CD1c-positive myeloid dendritic cell (primary cell): Measurements from ENCODE around the gene DYSF.

Experiments used
- DNase-seq: peaks from one replicate; pipeline ENCODE4 v3.0.0-alpha.2; 2016; ENCODE audit errors: extremely low spot score

The DYSF gene

DNA sequence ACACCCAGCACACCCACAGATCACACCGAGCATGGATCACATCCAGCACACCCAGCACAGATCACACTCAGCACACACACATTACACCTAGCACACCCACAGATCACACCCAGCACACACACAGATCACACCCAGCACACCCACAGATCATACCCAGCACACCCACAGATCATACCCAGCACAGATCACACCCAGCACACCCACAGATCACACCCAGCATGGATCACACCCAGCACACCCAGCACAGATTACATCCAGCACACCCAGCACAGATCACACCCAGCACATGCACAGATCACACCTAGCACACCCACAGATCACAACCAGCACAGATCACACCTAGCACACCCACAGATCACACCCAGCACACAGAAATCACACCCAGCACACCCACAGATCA, 118.6 kb downstream of the DYSF start:
- DNase-seq, result no peak

DNA sequence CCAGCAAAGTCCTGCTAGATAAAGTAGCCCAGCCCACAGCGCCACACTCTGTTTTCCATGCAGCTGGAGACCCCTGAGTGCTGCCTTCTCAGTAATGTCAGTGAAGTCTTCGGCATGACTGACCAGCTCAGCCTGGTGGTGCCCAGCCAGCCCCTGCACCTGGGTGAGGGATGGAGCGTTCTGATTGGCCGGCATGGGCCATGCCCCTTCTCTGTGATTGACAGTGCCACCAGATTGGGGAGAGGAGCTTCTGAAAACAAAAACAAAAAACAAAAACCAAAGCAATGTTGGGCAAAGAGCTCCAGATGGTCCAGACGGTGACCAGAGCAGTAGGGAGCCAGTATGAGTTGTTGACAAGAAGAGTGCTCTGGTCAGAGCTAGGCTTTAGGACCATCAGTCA, 122.6 kb downstream of the DYSF start:
- DNase-seq, result no peak

DNA sequence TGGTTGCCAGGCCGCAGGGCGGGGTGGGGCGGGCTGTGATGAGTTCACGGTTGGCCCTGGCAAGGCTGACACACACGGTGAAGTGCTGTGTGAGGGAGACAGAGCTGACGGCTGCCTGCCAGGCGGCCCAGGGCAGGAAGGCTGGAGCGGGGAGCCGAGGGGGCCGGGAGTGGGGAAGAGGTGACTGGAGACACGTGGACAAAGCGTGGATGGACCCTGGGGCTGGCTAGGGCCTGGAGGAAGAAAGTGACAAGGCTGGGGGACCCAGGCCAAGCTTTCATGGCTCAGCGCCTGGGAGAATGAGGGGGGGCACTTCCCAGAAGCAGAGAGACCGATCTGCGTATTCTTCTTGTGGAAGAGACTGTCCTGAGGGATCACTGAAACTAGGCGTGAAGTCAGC, 123.2 kb downstream of the DYSF start:
- DNase-seq, result no peak

DNA sequence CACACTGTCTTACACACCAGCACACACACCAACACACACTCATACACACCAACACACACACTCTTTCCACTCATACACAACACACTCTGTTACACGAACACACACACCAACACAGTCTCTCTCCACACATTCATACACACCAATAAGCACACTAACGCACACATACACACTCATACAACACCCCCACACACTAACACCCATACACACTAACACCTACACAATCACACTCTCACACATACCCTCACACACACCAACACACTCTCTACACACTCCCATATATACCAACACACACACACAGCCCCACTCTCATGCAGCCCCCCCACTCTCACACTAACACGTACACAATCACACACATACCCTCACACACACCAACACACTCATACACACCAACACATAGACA, 123.8 kb downstream of the DYSF start:
- no peak for DNase-seq

DNA sequence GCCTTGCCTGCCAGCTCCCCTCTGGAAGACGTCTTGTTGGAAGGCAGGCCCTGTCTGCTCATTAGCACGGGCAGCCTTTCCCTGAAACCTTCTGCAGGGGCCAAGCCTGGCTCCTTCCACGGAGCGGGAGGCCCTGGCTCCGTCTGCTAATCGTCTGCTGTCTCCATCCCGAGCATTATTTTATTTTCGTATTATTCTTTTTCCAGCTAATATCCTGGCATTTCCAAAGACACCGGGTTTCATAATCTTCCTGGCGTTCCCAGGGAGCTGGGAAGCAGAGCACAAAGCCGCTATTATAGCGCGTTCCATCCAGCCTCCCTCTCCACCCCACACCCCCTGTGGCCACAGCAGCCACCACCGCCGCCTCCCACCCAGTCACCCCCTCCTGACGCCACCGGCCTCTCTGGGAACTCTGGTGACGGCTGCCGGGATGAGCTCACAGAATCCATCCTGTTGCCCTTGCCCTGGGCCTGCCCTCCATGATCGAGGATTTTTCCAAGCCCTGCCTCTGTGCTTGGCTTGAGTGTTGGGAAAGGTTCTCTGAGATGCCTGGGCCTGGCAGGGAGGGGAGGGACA, 125.5 kb downstream of the DYSF start:
- no peak for DNase-seq

DNA sequence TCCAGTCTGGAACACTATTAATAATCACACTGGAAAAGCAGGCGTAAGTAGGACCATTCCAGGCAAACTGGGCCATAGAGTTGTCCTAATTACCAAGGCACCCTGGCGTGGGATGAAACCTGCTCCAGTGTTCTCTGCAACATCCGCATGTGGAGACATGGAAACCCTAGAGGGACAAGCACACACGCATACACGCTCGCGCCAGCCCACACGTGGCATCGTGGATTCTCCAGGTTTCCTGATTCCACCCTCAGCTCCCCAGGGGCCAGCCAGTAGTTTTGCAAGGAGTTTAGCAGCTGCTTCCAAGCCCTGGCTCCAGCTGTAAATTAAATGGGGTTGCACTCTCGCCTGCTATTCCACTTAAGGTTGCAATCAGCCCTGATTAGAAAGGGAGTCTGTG, 127.7 kb downstream of the DYSF start:
- no peak for DNase-seq

- DNase-seq, result no peak
Measured at GRCh38 chr2:71583876-71584275, 130.5 kb downstream of the DYSF start.

DNA sequence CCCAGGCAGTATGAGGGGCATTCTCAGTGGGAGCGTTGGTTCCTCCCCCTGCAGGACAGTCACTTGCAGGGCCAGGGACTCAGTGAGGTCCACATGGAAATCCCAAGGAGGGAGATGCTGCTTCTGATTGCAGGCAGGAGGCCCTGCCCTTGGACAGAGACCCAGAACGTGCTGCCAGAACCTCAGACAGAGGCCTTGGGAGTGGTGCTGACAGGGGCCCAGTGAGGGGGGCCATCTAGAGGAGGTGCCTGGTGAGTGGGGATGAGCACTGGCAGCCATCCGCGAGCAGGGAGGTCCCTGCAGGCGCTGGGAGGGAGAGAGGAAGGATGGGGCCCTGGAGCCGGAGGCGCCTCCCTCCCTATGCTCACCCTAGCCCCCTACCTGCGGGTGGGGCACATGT, 133.1 kb downstream of the DYSF start:
- no peak for DNase-seq

DNA sequence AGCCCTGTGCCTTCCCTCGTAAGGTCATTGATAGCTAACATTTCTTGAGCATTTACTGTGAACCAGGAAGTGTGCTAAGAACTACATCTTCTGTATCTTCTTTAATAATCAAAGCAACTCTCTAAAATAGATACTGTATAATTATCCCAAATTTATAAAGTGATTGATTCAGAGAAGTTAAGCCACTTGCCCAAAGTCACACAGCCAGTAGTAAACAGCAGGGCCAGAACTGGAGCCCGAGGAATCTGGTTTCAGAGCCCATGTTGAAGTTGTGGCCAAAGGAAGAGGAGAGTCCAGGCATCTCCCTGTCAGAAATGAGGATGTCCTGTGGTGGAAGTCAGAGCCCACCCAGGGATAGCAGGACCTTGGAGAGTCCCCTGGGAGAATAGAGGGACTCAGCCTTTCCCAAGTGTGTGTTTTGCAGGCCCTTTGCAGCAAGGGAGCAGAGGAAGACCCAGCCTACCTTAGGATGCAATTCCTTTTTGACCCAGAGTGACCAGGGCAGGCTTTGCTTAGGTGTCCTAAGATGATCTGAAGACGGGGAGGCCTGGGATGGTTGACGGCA, 134.2 kb downstream of the DYSF start:
- no peak for DNase-seq

- no peak for DNase-seq
Measured at GRCh38 chr2:71588497-71589170, 135.3 kb downstream of the DYSF start.

GRCh38 chr2:71589763-71590162, 136.4 kb downstream of the DYSF start:
- DNase-seq, result no peak

DNA sequence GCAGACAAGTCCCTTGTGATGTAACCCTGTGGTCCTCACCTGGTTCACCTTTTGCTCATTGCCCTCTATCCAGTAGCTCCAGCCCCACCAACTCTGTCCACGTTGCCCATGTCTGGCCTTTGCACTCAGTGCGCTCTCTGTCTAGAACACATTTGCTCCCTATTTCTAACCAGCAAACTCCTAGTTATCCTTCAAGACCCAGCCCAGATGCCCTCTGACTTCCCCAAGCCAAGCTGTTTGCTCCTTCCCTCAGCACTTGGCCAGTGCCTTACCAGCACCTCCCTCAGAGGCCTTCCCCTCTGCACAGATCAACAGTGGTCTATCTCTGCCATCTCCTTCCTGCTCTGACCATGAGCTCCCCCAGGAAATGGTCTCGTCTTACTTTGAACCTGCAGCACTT, 137.7 kb downstream of the DYSF start:
- no peak for DNase-seq

DNA sequence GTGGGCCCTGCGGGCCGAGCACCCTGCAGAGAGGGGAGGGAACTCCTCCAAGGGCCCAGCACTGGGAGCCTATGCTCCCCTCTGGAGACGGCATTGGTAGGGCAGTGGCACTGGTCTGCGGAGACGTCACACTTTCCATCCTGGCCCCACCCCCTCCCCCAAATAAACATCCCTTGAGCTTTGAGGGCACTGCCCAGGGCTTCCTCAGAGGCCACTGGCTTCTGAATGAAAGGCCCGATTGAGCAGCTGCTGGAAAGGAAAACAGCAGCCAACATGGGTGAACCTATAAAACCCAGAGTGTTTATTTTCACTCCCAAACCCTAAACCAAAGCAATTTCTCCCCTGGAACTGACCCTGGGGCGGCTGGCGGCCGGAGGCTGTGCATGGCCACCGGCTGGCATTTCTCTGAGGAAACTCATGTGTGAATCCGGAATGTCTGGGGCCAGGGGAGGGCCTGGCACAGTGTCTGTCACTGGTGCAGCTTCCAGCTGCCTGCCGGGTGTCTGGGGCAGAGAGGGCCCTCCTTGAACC, 138.9 kb downstream of the DYSF start:
- DNase-seq, result no peak

GRCh38 chr2:71595569-71595968, 142.2 kb downstream of the DYSF start:
- DNase-seq, result no peak

DNA sequence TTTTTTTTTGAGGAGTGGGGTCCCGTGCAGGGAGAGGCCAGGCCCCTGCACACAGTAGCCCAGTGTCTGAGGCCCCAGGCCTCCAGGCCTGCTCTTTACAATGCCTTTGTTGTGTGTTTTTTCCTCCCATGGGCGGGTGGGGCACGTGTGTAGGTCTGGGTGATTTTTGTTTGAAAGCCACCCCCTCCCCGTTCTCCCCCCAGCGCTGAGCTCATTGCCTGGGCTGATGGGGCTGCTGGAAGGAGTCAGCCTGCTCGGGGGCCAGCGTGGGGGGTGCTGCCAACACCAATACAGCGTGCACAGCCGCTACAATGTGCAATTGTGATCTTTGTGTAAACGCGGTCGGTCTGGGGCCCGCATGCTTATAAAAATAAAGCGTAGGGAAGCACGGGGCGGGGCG, 142.7 kb downstream of the DYSF start:
- DNase-seq, result no peak

- DNase-seq, result no peak
Measured at GRCh38 chr2:71597756-71598155, 144.4 kb downstream of the DYSF start.

DNA sequence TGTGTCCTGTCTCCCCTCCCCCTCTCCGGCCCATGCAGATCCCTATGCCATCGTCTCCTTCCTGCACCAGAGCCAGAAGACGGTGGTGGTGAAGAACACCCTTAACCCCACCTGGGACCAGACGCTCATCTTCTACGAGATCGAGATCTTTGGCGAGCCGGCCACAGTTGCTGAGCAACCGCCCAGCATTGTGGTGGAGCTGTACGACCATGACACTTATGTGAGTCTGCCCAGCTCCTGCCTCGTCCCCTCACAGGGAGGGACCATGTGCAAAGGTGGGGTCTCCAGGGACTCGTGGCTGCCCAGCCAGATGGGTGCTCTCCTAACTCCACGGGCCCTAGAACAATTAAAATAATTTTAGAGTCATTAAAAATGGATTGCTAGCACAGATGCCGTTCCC, 145.2 kb downstream of the DYSF start:
- DNase-seq, result no peak

DNA sequence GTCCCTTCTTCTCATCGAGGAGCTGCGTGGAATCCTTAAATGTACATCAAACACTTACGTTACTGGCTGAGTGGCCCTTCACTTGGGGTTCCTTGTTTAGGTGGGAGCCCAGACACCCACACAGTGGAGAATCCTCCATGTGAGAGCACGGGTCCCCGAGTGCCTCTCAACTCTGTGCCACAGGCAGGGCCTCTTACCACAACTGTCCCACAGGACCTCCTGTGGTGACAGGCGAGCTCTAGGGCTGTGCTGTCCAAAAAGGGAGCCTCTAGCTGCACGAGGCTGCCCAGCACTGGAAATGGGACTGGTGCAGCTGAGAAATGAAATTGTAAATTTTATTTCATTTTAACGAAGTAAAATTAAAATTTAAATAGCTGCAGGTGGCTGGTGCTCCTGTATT, 145.7 kb downstream of the DYSF start:
- DNase-seq, result no peak

DNA sequence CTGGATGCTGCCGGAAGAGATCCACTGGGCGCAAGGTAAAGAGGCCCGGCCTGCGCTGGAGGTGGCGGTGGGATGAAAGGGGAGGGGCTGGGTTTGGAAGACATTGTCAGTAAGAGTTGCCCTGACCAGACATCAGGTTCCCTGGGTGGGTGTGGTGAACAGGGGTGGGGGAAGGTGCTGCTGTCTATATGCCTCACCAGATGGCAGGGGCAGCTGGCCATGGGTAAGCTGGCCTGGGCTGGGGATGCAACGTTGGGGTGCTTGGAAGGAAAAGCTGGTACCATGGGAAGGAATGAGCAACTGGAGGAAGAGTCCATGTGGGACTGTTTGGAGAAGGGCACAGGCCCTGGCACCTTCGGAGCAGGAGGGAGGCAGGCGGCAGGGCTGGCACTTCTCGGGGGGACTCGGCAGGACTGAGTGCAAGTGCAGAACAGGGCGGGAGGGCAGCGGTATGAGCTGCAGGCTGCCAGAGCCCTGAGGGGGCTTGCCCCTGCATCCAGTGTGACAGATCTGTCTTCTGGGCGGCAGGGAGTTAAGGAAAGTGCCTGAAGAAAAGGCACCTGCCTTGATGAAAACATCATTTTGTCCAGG, 146.4 kb downstream of the DYSF start:
- no peak for DNase-seq

DNA sequence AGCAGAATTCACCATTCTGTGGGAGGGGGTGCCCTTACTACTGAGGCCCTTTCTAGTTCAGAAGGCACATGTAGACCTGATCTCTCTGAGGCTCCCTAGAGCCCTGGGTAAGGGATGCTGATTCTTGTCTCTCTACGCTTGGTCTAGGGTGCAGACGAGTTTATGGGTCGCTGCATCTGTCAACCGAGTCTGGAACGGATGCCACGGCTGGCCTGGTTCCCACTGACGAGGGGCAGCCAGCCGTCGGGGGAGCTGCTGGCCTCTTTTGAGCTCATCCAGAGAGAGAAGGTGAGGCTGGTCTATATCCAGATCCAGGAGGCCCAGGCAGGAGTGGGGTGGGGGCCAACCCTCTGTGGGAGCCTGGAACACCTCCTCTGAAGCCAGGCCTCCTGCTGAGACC, 147.2 kb downstream of the DYSF start:
- DNase-seq, result no peak

DNA sequence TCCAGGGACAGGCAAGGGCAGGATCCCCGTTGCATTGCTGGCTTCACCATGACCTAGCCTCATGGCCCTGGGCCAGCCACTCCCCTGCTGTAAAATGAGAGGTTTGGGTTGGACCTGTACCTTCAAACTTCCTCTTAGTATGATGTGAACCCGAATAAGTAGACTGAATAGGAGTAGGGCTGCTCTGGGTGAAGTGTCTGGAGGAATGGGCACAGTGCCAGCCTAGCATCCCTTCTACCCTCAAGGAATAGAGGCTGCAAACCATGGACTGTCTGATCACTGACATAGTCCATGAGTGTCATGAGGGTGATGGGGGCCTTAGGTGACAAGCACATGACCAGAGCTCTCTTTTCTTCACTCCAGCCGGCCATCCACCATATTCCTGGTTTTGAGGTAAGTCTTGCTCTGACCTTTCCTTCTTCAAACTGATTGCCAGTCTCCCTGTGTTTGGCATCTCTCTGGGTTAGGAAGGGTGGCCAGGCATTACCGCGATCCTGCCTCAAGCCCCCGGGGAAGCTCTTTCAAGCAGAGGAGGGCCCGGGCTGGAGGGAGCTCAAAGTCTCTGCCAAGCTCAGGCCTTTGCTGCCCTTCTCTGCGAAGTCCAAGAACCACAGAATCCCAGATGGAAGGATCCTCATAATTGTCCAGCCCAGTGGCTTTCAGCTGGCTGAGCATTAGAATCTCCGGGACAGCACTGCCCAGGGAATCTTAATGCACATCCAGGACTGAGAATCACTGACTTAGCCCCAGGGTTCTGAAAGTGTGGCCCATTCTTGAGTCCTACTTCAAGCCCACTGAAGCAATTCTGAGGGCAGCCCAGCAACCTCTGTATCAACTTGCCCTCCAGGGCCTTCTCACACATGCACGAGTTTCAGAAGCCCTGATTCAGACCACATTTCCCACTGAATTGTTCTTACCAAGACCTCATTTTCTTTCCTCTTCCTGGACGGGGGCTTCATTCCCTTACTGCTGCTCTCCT, 148.1 kb downstream of the DYSF start:
- DNase-seq, result no peak

GRCh38 chr2:71602115-71602495, 148.7 kb downstream of the DYSF start:
- no peak for DNase-seq
